SK-N-SH treated with all-trans-retinoic acid at 6 μM for 48 hours (cell line): Measurements from ENCODE around the gene EXOSC2.

Experiments
- ATAC-seq: fragments of 200-7000 bp; cut with Tn5 transposase; 3 replicates; pipeline ENCODE4 v1.9.1; 2020; ENCODE audit warnings: mild to moderate bottlenecking, moderate library complexity
- CSDC2 ChIP-seq: fragments of 250-450 bp; sonication (Bioruptor Pico); IDR thresholded peaks from 2 replicates; pipeline ENCODE4 v1.5.0; 2020; ENCODE audit warnings: mild to moderate bottlenecking, moderate library complexity
- ESRRG ChIP-seq: fragments of 250-450 bp; sonication (Bioruptor Pico); IDR thresholded peaks from 2 replicates; pipeline ENCODE4 v1.6.1; 2021; ENCODE audit warnings: mild to moderate bottlenecking
- GLIS3 ChIP-seq: fragments of 250-450 bp; sonication (Bioruptor Pico); IDR thresholded peaks from 2 replicates; pipeline ENCODE4 v1.5.0; 2020; ENCODE audit warnings: mild to moderate bottlenecking, moderate library complexity
- ISL1 ChIP-seq: fragments of 250-450 bp; sonication (Bioruptor Pico); IDR thresholded peaks from 2 replicates; pipeline ENCODE4 v2.1.2; 2022; ENCODE audit warnings: mild to moderate bottlenecking, moderate library complexity
- OSR1 ChIP-seq: fragments of 250-450 bp; sonication (Bioruptor Pico); IDR thresholded peaks from 2 replicates; pipeline ENCODE4 v1.8.0; 2022; ENCODE audit warnings: moderate library complexity, mild to moderate bottlenecking, inconsistent platforms
- PPARA ChIP-seq: fragments of 250-450 bp; sonication (Bioruptor Pico); IDR thresholded peaks from 2 replicates; pipeline ENCODE4 v1.5.0; 2020; ENCODE audit warnings: mild to moderate bottlenecking, borderline replicate concordance
- RARB ChIP-seq: fragments of 250-450 bp; sonication (Bioruptor Pico); IDR thresholded peaks from 2 replicates; pipeline ENCODE4 v1.8.0; 2021; ENCODE audit warnings: mild to moderate bottlenecking, moderate library complexity
- SNAI2 ChIP-seq: fragments of 250-450 bp; sonication (Bioruptor Pico); IDR thresholded peaks from 2 replicates; pipeline ENCODE4 v1.5.0; 2020; ENCODE audit warnings: mild to moderate bottlenecking, moderate library complexity
- TCF4 ChIP-seq: fragments of 250-450 bp; sonication (Bioruptor Pico); IDR thresholded peaks from 2 replicates; pipeline ENCODE4 v1.8.0; 2021; ENCODE audit warnings: mild to moderate bottlenecking, moderate library complexity, borderline replicate concordance
- TOX ChIP-seq: fragments of 250-450 bp; sonication (Bioruptor Pico); IDR thresholded peaks from 2 replicates; pipeline ENCODE4 v1.8.0; 2021; ENCODE audit warnings: mild to moderate bottlenecking, moderate library complexity, borderline replicate concordance
- ZC3H10 ChIP-seq: fragments of 250-450 bp; sonication (Bioruptor Pico); IDR thresholded peaks from 2 replicates; pipeline ENCODE4 v1.5.1; 2021; ENCODE audit warnings: mild to moderate bottlenecking, moderate library complexity
- ZFP3 ChIP-seq: fragments of 250-450 bp; sonication (Bioruptor Pico); IDR thresholded peaks from 2 replicates; pipeline ENCODE4 v1.5.0; 2020; ENCODE audit warnings: mild to moderate bottlenecking, moderate library complexity
- ZFP30 ChIP-seq: fragments of 450-650 bp; formaldehyde crosslinking; IDR thresholded peaks from 2 replicates; pipeline ENCODE4 v1.5.0; 2022; ENCODE audit warnings: mild to moderate bottlenecking, moderate library complexity
- ZNF565 ChIP-seq: fragments of 450-650 bp; formaldehyde crosslinking; conservative IDR thresholded peaks from 2 replicates; pipeline ENCODE4 v1.5.0; 2020; ENCODE audit warnings: low read depth, mild to moderate bottlenecking, moderate library complexity
- ZNF70 ChIP-seq: fragments of 450-650 bp; formaldehyde crosslinking; IDR thresholded peaks from 2 replicates; pipeline ENCODE4 v1.5.0; 2020; ENCODE audit warnings: mild to moderate bottlenecking, moderate library complexity
- ZNF8 ChIP-seq: fragments of 450-650 bp; formaldehyde crosslinking; IDR thresholded peaks from 2 replicates; pipeline ENCODE4 v1.5.0; 2020; ENCODE audit warnings: mild to moderate bottlenecking, moderate library complexity
- TF ChIP-seq, protein P1 (sequence below): fragments of 250-450 bp; sonication (Bioruptor Pico); IDR thresholded peaks from 2 replicates; pipeline ENCODE4 v1.5.1; 2020; ENCODE audit warnings: low read depth, mild to moderate bottlenecking, moderate library complexity
- TF ChIP-seq, protein P2 (sequence below): fragments of 250-450 bp; sonication (Bioruptor Pico); IDR thresholded peaks from 2 replicates; pipeline ENCODE4 v1.8.0; 2020; ENCODE audit warnings: mild to moderate bottlenecking, moderate library complexity, borderline replicate concordance
- TF ChIP-seq, protein P3 (sequence below): fragments of 250-450 bp; sonication (Bioruptor Pico); IDR thresholded peaks from 2 replicates; pipeline ENCODE4 v1.5.1; 2021; ENCODE audit warnings: mild to moderate bottlenecking, moderate library complexity
- TF ChIP-seq, protein P4 (sequence below): fragments of 250-450 bp; sonication (Bioruptor Pico); IDR thresholded peaks from 2 replicates; pipeline ENCODE4 v1.8.0; 2021; ENCODE audit warnings: low read depth, mild to moderate bottlenecking, moderate library complexity, borderline replicate concordance

Gene EXOSC2

DNA sequence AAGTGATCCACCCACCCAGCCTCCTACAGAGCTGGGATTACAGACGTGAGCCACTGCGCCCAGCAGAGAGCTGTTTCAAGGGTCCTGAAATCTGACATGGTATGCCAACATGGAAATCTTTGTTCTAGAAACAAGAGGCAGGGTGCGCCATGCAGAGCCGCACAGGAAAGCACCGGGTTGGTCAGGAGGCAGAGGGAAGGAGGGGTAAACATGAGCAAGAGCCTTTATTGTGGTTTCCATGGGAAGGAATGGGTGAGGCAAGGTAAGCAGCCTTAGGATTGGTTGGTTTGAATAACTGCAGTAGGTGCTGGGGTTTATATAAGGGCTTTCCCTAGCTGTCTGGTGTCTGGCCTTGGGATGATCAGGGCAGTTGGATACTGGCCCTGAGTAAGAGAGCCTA lies 5.5 kb upstream of the EXOSC2 start:
- TF ChIP-seq CSDC2 (CRISPR knock-in tag) (no peak), ZNF8 (CRISPR knock-in tag) (no peak), ZC3H10 (no peak), ZNF565 (CRISPR knock-in tag) (no peak), RARB (CRISPR knock-in tag) (no peak), TOX (CRISPR knock-in tag) (no peak), ESRRG (CRISPR knock-in tag) (no peak)
- TF ChIP-seq, protein P1, sequence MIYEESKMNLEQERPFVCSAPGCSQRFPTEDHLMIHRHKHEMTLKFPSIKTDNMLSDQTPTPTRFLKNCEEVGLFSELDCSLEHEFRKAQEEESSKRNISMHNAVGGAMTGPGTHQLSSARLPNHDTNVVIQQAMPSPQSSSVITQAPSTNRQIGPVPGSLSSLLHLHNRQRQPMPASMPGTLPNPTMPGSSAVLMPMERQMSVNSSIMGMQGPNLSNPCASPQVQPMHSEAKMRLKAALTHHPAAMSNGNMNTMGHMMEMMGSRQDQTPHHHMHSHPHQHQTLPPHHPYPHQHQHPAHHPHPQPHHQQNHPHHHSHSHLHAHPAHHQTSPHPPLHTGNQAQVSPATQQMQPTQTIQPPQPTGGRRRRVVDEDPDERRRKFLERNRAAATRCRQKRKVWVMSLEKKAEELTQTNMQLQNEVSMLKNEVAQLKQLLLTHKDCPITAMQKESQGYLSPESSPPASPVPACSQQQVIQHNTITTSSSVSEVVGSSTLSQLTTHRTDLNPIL (CRISPR knock-in tag), result no peak
- ATAC-seq, result no peak

DNA sequence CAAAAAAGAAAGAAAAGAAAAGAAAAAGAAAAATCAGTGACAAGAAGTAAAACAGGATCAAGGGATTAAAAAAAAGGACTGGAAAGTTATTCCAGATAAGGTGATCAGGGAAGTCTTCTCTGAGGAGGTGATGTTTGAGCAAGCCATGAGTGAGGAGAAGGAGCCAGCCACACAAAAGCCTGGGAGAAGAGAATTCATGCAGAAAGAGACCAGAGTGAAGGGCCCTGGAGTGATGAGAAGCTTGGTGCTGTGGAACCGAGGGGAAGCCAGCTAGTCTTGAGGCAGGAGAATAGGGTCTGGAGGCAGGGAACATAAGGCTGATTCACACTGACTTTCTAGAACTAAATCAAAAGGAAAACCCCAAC lies 4.0 kb upstream of the EXOSC2 start:
- peak; percentile 2; the same call in 2 of the 3 replicates for ATAC-seq

DNA sequence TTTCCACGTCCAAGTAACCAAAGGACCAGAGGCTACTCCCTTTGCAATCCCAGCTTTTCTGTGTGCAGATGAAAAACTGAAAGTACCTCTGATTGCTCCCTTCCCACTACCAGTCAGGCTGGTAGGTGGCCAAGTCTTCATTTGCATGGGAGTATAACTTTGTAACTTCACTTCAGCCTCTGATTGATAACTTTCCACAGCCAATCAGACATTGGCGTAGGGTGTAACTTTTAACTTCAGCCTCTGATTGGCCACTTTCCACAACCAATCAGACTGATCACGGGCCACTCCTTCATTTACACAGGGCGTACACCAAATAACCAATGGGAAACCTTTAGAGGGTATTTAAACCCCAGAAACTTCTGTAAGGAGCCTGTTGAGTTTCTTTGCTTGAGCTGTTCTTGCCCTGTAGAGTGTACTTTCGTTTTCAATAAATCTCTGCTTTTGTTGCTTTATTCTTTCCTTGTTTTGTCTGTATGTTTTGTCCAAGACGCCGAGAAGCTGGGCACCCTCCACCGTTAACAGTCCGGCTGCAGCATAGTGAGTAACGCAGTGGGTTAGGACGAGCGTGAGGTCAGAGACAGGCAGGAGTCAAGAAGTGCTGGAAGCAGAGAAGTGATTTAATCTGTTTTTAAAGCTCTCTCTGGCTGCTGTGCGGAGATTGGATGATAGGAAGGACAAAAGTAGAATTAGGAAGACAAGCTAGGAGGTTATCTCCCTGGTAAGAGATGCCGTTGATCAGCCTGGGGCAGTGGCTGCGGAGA lies 3.5 kb upstream of the EXOSC2 start:
- no peak for TF ChIP-seq CSDC2 (CRISPR knock-in tag)
- TF ChIP-seq, protein P2, sequence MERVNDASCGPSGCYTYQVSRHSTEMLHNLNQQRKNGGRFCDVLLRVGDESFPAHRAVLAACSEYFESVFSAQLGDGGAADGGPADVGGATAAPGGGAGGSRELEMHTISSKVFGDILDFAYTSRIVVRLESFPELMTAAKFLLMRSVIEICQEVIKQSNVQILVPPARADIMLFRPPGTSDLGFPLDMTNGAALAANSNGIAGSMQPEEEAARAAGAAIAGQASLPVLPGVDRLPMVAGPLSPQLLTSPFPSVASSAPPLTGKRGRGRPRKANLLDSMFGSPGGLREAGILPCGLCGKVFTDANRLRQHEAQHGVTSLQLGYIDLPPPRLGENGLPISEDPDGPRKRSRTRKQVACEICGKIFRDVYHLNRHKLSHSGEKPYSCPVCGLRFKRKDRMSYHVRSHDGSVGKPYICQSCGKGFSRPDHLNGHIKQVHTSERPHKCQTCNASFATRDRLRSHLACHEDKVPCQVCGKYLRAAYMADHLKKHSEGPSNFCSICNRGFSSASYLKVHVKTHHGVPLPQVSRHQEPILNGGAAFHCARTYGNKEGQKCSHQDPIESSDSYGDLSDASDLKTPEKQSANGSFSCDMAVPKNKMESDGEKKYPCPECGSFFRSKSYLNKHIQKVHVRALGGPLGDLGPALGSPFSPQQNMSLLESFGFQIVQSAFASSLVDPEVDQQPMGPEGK, result no peak
- no peak for TF ChIP-seq PPARA (CRISPR knock-in tag)
- TF ChIP-seq OSR1, result no peak
- ATAC-seq, result peak; percentile 85

More for the DNA sequence above, 4.0 kb upstream of the EXOSC2 start:
- TF ChIP-seq GLIS3 (CRISPR knock-in tag) (no peak), ZFP30 (CRISPR knock-in tag) (no peak), TOX (CRISPR knock-in tag) (no peak), RARB (CRISPR knock-in tag) (no peak), OSR1 (no peak), CSDC2 (CRISPR knock-in tag) (no peak), ZNF8 (CRISPR knock-in tag) (no peak)

DNA sequence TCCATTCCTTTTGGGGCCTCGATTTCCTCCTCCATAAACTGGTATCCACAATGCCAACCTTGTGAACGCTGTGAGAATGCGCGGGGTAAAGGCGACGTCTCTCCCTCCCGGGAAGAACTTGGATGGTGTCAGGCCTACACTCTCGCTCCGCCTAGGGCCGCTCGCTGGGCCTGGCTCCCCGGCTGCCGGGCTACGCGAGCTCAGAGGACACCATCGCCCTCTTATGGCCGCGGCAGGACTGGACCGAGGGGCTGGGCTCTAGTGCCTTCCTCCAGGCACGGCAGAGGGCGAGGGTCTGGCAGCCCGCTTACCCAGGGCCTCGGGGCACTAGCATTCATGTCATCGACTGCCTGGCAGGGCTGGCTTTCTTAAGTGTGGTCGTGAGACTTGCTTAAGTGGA lies 1.3 kb upstream of the EXOSC2 start:
- no peak for ATAC-seq
- TF ChIP-seq ISL1 (CRISPR knock-in tag) (no peak), RARB (CRISPR knock-in tag) (no peak), CSDC2 (CRISPR knock-in tag) (no peak), ZFP30 (CRISPR knock-in tag) (no peak), OSR1 (no peak), ZFP3 (CRISPR knock-in tag) (no peak)
- TF ChIP-seq, protein P3, sequence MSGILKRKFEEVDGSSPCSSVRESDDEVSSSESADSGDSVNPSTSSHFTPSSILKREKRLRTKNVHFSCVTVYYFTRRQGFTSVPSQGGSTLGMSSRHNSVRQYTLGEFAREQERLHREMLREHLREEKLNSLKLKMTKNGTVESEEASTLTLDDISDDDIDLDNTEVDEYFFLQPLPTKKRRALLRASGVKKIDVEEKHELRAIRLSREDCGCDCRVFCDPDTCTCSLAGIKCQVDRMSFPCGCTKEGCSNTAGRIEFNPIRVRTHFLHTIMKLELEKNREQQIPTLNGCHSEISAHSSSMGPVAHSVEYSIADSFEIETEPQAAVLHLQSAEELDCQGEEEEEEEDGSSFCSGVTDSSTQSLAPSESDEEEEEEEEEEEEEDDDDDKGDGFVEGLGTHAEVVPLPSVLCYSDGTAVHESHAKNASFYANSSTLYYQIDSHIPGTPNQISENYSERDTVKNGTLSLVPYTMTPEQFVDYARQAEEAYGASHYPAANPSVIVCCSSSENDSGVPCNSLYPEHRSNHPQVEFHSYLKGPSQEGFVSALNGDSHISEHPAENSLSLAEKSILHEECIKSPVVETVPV (CRISPR knock-in tag), result no peak

DNA sequence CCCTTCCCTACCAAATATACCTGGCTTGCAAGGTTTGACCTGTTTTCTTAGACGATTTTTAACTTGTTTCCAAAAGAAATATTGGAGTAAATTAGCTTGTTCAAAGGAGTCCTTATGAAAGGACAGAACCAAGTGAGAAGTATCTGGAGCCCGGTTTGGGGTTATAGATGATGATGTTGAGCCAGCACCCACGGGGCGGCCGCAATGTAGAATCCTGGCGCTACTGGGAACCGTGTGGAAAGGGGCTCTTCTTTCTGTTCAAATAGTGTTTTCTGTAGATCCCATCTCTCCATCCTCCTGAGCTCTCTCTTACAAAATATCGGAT lies 517 bp upstream of the EXOSC2 start:
- TF ChIP-seq SNAI2 (CRISPR knock-in tag), result no peak
- TF ChIP-seq TCF4 (CRISPR knock-in tag), result no peak
- TF ChIP-seq CSDC2 (CRISPR knock-in tag), result no peak
- no peak for TF ChIP-seq GLIS3 (CRISPR knock-in tag)
- TF ChIP-seq ZNF70 (CRISPR knock-in tag), result no peak
- TF ChIP-seq ISL1 (CRISPR knock-in tag), result no peak
- no peak for TF ChIP-seq ZNF8 (CRISPR knock-in tag)
- no peak for TF ChIP-seq TOX (CRISPR knock-in tag)
- TF ChIP-seq, protein P4, sequence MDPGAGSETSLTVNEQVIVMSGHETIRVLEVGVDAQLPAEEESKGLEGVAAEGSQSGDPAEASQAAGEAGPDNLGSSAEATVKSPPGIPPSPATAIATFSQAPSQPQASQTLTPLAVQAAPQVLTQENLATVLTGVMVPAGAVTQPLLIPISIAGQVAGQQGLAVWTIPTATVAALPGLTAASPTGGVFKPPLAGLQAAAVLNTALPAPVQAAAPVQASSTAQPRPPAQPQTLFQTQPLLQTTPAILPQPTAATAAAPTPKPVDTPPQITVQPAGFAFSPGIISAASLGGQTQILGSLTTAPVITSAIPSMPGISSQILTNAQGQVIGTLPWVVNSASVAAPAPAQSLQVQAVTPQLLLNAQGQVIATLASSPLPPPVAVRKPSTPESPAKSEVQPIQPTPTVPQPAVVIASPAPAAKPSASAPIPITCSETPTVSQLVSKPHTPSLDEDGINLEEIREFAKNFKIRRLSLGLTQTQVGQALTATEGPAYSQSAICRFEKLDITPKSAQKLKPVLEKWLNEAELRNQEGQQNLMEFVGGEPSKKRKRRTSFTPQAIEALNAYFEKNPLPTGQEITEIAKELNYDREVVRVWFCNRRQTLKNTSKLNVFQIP (CRISPR knock-in tag), result no peak
- TF ChIP-seq, protein P2, result no peak
- no peak for ATAC-seq
